GM13976 (cell line): ENCODE results near the gene HACE1.
"Not testable (repeated sequence)": the region's sequence is repeated elsewhere in the genome, so short reads cannot be mapped to it uniquely, and the experiment has no call there.

ENCODE experiments used
- DNase-seq: peaks from one replicate; pipeline ENCODE4 v3.0.0; 2012; ENCODE audit warnings: low spot score
- in situ Hi-C: fragments of 300-500 bp; cut with MboI; formaldehyde crosslinking; loops from one replicate; pipeline ENCODE4 v1.12.0; 2022; ENCODE audit warnings: low sequenced_read_pairs, mixed read lengths, inconsistent platforms; ENCODE audit not compliant: unreplicated experiment
- TF ChIP-seq, protein P1 (sequence below): IDR thresholded peaks from 2 replicates; pipeline ENCODE4 v1.5.1; 2012; ENCODE audit warnings: borderline replicate concordance, mild to moderate bottlenecking; ENCODE audit not compliant: insufficient read depth; ENCODE audit errors: extremely low read depth, missing control alignments, control extremely low read depth

HACE1 gene

DNA sequence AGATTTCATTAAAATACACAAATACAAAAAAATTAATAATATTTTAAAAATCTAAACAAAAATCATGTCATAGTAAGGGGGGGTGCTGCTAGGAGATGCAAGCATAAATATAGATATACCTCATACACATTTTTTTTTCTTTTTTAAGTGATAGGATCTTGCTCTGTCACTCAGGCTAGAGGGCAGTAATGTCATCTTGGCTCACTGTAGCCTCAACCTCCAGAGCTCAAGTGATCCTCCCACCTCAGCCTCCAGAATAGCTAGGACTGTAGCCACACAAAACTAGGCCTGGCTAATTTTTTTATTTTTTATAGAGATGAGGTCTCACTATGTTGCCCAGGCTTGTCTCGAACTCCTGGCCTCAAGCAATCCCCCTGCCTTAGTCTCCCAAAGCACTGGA is 90.8 kb downstream of the HACE1 start:
- TF ChIP-seq, protein P1, sequence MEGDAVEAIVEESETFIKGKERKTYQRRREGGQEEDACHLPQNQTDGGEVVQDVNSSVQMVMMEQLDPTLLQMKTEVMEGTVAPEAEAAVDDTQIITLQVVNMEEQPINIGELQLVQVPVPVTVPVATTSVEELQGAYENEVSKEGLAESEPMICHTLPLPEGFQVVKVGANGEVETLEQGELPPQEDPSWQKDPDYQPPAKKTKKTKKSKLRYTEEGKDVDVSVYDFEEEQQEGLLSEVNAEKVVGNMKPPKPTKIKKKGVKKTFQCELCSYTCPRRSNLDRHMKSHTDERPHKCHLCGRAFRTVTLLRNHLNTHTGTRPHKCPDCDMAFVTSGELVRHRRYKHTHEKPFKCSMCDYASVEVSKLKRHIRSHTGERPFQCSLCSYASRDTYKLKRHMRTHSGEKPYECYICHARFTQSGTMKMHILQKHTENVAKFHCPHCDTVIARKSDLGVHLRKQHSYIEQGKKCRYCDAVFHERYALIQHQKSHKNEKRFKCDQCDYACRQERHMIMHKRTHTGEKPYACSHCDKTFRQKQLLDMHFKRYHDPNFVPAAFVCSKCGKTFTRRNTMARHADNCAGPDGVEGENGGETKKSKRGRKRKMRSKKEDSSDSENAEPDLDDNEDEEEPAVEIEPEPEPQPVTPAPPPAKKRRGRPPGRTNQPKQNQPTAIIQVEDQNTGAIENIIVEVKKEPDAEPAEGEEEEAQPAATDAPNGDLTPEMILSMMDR = no peak
- in situ Hi-C loops = no loop called here
- DNase-seq = no peak

DNA sequence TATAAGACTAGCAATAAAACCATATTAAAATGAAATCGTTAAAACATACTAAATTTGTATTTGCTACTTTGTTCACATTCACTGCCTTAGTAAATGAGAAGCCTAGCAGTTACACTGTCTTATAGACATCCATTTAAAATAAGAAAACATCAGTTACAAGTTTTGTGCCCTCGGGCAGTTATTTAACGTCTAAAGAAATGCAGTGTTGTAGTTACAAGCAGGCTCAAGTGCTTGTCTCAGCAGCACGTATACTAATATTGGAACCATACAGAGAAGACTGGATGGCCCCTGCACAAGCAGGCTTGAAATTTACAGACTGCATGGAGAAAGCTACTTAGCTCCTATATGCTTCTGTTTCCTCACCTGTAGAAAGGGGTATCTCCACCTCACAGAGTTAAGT is 93.1 kb downstream of the HACE1 start:
- TF ChIP-seq, protein P1 = no peak
- in situ Hi-C loops = no loop called here

DNA sequence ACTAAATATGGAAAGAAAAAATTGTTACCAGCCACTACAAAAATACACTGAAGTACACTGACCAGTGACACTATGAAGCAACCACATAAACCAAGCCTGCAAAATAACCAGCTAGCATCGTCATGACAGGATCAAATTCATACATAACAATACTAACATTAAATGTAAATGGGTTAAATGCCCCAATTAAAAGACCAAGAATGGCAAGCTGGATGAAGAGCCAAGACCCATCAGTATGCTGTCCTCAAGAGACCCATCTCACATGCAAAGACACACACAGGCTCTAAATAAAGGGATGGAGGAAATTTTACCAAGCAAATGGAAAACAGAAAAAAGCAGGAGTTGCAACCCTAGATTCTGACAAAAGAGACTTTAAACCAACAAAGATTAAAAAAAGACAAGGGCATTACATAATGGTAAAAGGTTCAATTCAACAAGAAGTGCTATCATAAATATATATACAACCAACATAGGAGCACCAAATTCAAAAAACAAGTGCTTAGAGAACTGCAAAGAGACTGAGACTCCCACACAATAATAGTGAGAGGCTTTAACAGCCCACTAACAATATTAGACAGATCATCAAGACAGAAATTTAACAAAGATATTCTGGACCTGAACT is 104.8 kb downstream of the HACE1 start:
- in situ Hi-C loops = no loop called here
- no peak for DNase-seq
- TF ChIP-seq, protein P1 = no peak

More for the DNA sequence above, 93.1 kb downstream of the HACE1 start:
- DNase-seq = no peak

DNA sequence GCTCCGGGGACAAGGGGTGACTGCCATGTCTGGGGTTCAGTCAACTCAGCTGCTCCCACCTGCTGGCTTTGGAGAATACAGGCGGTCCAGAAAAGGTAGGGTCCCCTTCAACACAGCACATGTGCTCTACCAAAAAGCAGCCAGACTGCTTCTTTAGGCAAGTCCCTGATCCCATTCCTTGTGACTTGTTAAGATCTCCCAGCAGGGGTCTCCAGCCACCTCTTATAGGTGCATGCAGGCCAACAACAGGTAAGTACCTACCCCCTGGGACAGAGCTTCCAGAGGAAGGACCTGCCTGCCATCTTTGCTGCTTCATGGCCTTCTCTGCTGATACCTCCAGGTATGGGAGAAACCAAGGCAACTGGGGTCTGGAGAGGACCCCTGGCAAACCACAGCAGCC is 106.5 kb downstream of the HACE1 start:
- DNase-seq = no peak
- in situ Hi-C loops = no loop called here
- TF ChIP-seq, protein P1 = no peak

DNA sequence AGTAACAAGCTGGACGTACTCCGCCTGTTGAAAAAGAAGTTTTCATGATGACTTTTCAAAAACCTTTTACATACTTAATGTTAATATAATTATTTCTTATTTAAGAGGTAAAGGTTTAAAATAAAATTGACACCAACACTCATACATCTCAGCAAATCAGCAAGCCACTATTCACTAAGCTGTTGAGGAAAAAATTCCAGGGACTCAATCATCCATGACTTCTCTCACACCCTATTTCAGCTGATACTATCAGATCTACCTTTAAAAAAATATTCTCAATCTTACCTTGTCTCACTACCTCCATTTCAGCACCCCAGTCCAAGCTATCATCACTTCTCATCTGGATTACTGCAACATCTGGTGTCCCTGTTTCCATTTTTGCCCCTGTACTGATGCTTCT is 109.3 kb downstream of the HACE1 start:
- TF ChIP-seq, protein P1 = no peak
- no peak for DNase-seq
- in situ Hi-C loops = no loop called here

DNA sequence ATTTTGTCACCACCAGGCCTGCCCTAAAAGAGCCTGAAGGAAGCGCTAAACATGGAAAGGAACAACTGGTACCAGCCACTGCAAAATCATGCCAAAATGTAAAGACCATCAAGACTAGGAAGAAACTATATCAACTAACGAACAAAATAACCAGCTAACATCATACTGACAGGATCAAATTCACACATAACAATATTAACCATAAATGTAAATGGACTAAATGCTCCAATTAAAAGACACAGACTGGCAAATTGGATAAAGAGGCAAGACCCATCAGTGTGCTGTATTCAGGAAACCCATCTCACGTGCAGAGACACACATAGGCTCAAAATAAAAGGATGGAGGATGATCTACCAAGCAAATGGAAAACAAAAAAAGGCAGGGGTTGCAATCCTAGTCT is 120.6 kb downstream of the HACE1 start:
- DNase-seq, in situ Hi-C loops: not testable (repeated sequence)

DNA sequence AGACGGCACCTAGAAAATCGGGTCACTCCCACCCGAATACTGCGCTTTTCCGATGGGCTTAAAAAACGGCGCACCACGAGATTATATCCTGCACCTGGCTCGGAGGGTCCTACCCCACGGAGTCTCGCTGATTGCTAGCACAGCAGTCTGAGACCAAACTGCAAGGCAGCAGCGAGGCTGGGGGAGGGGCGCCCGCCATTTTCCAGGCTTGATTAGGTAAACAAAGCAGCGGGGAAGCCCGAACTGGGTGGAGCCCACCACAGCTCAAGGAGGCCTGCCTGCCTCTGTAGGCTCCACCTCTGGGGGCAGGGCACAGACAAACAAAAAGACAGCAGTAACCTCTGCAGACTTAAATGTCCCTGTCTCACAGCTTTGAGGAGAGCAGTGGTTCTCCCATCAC is 122.2 kb downstream of the HACE1 start:
- in situ Hi-C loops, DNase-seq: not testable (repeated sequence)

DNA sequence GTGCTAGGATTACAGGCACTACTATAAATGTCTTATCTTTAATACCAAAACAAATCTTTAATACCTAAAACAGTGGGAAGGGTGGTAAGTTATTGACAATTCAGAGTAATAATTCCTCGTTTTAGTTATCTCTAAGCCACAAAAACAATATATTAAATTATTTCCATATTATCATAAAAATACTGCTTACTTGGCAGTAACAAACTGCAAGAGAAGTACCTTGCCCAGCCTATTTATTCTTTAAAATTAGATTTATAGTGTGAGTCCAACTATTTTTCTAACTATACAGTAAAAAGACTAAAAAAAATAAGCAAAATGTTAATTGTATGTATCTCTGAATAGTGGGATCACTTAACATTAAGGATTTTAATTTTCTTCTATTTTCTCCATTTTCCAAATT is 123.2 kb downstream of the HACE1 start:
- DNase-seq = no peak
- in situ Hi-C loops = no loop called here
- TF ChIP-seq, protein P1 = no peak
